Measurements from ENCODE around the gene FOXK1.

The FOXK1 gene

DNA sequence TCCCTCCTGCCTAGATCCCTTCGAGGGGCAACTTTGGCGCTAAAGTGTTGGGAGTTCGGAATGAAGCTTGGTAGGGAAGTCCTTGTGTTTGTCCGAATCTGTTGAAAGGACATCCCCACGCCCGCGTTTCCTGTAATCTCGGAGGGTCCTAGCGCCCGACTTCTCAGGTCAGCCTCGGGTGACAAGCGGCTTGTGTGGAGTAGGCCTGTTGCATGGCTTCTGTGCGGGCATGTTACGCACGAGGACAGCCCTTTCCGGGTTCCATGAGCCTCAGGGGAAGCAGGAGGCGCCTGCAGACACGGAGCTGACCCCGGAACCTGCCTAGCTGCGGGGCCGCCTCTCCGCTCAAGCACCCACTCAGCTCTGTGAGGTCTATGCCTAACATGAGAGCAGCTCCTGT is 64.9 kb downstream of the FOXK1 start:
- no peak for FAIRE-seq

DNA sequence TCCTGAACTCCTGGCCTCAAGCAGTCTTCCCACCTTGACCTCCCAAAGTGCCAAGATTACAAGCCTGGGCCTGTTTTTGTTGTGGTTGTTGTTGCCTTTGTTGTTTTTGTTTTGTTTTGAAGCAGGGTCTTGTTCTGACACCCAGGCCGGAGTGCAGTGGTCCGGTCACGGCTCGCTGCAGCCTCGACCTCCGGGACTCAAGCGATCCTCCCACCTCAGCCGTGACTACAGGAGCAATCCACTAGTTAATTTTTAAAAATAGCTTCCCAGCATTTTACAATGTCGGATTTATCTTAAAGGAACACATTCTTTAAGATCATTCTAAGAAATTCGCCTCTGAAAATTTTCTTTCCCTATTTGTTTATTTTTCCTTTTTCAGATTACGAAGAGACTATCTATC is 65.7 kb downstream of the FOXK1 start:
- FAIRE-seq: no peak

DNA sequence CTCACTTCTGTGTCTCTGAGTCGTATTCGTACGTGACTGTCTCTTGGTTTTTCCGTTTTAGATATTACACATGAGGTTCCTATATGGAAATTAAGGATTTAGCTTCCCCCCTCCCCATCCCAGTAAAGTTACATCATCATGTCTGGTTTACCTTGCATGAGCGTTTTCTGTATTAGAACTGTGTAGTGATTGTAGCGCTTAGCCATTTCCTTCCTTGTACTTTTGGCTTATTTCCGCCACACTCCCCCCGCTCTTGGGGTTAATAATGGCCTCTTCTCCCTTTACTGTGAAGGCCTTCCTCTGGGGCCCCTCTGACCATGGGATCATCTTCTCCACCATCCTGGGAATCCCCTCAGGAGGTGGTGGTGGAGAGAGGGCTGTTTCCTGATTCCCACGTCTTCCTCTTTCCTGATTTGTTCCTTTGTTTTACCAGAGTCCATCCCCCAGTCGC is 66.2 kb downstream of the FOXK1 start:
- FAIRE-seq: no peak

DNA sequence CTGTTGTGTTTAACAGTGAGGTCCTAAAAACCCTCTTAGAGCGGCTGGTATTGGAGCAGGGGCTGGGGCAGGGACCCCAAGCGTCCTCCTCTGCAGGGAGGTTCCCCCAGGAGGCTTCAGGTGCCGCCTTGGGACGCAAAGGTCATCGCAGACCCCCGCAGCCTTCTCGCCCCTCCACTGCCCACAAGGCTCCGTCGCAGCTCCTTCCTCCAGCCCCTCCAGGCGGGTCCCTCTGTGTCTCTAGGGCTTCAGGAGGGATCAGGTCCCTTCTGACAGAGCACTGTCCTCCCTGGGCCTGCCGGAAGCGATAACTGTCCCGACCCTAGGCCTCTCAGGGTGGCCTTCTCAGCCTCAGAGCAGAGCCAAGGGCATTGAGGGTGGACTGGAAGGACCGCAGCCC is 67.3 kb downstream of the FOXK1 start:
- FAIRE-seq: no peak

DNA sequence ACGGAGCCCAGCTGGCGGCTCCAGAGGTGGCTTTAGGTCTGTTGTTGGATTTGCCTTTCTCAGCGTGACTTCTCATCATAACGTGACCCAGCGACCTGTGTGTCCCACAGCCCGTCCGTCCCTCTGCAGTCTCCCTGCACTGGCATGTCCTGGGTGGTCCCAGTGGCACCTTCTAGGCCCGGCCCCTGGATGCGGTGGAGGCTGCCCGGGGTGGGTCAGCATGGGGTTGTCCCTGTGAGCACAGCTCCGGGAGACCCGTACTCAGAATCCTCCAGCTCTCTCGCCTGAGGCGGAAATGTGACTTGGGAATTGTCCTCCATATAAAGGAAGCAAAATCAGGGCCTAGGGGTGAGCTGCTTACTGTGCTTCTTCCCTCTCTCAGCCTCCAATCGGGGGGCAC is 67.7 kb downstream of the FOXK1 start:
- no peak for FAIRE-seq

DNA sequence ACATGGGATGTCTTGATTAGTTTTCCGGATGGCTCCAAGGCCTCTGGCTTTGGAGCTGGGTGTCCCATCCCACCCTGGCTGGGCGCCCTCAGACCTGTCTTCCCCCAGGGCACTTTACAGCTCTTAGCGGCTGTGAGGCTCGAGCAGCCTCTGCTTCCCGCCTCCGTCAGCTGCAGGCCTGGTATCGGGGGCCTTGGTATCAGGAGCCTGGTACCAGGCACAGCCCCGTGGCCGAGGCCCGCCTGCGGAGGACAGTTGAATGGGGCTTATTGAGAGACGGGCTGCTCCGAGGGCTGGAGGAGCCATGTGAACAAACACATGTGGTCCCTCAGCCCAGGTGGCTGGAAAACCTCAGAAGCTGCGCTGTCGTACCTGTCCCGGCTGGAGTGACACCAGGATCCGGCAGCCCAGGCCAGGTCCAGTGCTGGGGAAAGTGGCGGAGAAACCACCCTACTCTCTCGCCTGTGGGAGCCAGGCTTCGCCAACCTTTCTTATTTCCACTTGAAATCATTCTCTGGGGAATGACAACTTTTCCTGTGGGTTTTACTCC is 69.4 kb downstream of the FOXK1 start:
- no peak for FAIRE-seq

DNA sequence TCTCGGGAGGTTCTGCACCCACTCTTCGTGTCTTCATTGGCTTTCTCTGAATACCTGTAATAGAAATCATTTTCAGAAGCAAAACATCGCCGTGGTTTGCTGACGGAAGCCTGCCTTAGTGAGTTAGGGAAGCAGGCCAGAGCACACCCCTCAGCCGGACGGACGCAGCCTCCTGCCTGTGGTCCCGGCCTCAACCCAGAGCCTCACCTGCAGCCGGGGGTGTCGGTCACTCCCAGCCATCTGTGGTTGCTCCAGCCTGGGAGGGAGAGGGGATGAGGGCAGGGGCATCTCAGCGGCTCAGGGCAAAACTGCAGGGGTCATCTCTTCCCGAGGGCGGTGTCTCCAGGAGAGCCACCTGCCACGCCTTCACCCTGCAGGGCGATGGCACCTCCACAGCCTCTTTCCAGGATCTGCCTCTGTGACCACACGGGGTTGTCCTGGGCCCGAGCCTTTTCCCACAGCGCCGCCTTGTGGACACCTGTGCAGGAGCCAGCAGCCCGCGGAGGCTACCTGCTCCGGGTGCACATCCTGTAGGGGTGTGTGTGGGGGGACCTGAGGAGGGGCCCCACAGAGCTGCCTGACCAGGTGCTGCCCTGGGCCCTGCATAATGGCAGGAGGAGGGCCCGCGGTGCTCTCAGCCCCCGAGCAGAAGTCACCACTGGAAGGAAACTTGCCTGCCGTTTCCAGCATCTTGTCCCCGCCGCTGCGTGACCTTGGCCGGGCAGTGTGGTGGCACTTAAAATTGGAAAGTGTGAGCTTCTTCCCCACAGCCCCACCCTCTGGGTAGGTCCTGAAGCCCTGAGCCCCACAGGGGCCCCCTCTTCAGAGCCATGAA is 71.7 kb downstream of the FOXK1 start:
- FAIRE-seq: no peak

DNA sequence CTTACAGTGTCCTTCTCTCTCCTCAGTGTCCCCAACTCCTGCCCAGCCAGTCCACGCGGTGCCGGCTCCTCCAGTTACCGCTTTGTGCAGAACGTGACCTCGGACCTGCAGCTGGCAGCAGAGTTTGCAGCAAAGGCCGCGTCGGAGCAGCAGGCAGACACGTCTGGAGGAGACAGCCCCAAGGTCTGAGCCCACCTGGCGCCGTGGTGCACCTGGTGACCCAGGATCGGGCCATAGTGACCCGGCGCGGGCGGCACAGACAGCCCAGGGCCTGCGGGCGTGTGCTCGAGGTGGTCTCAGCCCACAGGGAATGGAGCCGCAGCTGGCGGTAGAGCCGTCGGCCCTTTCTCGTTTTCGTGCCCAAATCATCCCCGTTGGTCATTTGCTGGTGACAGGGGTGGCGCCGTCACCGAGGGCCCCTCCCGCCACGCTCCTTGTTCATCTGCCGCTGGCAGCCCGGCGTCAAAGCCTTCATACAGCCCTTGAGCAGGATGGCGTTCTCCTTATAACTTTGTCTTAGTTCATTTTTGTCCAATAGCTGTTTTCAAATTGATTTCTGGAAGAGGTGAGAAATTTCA is 72.4 kb downstream of the FOXK1 start:
- no peak for FAIRE-seq

DNA sequence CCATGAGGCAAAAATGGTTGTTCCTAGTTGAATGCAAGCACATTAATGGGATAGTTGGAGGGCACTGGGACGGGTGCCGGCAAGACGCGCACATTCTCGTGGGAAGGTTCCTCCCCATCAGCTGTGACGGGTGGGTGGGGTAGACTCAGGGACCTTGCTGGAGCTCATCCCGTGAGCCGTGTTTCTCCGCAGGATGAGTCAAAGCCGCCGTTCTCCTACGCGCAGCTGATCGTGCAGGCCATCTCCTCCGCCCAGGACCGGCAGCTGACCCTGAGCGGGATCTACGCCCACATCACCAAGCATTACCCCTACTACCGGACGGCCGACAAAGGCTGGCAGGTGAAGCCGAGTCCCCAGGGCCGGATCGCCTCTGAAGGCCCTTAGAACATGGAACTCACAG is 73.0 kb downstream of the FOXK1 start:
- FAIRE-seq: no peak

DNA sequence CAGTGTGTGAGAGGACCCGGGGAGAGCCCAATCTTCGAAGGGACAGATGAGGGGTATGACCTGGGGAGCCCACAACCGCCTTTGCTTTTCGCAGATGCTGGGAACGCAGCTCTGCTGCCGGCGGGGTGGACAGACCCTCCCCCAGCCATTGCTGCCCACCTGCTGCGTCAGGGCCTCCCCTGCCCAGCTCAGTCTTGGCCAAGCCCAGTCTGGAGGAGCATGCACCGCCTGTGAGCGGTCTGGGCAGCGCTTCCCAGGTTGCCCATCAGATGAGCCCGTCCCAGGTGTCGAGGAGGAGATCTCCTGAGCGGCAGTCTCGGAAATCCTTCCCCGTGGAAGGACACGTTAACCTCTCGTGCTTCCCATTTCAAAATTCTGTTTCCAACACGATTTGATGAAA is 76.0 kb downstream of the FOXK1 start:
- no peak for FAIRE-seq

DNA sequence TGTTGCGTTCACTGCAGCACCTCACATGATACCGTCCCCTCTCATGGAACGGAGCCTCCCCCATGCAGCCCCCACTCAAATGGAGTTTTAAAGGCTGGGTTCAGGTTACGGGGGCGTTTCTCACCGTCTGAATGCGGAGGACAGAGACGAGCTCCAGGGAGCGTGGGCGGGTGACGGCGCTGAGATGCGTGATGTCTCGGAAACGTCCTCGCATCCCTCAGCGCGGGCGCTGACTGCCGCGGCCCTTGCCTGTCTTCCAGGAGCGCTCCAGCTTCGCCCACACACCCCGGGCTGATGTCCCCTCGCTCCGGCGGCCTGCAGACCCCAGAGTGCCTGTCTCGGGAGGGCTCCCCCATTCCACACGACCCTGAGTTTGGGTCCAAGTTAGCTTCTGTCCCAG is 76.7 kb downstream of the FOXK1 start:
- no peak for FAIRE-seq

DNA sequence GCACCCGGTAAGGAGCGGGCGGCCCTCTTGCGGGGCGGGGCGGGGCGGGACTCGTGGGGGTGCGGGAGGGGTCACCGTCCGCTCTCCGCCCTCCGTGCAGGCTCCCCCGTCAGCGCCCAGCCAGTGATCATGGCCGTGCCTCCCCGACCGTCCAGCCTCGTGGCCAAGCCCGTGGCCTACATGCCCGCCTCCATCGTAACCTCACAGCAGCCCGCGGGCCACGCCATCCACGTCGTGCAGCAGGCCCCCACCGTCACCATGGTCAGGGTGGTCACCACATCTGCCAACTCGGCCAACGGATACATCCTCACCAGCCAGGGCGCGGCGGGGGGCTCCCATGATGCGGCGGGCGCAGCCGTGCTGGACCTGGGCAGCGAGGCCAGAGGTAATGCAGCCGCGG is 77.1 kb downstream of the FOXK1 start:
- FAIRE-seq: no peak

DNA sequence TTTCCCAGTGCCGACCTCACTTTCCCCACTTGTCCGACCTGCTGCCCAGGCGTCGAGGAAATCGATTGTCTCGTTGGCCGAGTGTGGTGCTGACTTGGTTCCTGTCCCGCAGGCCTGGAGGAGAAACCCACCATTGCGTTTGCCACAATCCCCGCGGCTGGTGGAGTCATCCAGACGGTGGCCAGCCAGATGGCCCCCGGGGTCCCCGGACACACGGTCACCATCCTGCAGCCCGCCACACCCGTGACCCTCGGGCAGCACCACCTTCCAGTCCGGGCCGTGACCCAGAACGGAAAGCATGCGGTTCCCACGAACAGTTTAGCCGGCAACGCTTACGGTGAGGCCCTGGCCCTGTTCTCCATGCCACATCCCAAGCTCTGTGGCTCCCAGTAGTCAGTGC is 78.9 kb downstream of the FOXK1 start:
- no peak for FAIRE-seq

DNA sequence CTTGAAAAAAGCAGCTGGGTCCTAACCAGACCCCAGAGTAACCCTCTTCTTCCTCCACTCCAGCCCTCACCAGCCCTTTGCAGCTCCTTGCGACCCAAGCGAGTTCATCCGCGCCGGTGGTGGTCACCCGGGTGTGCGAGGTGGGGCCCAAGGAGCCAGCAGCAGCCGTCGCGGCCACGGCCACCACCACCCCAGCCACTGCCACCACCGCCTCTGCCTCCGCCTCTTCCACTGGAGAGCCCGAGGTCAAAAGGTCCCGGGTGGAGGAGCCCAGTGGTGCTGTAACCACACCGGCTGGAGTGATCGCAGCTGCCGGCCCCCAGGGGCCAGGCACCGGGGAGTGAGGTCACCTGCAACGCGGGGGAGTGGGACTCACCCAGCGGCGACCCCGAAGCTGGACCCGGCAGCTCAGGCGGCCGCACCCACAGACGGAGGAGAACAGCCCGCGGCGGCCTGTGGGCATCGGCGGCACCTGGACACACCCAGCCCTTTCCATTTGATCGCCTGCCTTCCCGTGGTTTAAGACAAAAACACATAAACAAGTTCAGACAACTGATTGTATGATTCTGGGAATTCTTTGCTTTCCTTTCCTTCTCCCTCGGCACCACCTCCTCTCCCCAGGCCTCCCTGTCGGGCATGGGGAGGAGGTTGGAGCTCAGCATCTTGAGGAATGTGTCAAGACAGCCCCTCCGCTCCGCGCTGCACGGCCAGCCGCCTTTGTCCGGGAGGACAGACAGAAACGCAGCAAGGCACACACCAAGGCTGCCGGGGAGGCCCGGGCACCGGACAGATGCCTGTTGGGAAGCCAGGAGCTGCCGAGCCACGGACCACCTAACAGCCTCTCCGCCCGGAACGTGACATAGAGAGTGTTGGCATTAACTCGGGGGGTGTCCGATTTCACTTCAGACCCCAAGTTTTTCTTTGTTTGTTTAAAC is 80.3 kb downstream of the FOXK1 start:
- no peak for FAIRE-seq

DNA sequence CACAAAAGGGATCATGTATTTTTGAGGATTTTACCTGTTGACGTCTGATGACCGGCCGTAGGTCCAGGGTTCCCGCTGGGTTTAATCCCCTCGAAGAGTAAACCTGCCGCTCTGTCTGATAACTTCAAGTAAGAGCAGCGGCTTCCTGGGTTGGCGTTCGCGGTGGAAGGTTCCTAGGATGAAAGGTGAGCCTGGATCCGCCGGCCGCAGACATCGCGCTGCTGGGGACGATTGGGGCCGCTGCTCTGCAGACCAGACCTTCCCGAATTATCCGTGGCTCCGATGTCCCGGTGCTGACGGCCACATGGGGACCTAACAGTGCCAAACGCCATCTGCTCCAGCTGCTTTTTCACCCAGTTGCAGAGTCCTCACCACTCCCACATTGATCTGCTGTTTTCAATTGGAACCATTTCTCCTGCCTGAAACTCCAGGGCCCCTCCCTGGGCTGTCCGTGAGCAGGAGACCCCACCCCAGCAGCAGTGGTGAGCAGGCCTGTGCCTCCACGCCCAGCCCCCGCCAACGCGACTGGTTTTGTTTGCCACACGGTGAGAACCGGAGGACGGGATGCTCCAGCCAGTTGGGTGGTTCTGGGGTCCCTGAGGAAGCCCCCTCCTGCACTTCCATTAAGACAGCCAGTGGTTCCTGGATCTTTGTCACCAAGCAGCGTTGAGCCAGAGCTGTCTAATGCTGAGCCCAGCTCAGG is 81.1 kb downstream of the FOXK1 start:
- FAIRE-seq: no peak

DNA sequence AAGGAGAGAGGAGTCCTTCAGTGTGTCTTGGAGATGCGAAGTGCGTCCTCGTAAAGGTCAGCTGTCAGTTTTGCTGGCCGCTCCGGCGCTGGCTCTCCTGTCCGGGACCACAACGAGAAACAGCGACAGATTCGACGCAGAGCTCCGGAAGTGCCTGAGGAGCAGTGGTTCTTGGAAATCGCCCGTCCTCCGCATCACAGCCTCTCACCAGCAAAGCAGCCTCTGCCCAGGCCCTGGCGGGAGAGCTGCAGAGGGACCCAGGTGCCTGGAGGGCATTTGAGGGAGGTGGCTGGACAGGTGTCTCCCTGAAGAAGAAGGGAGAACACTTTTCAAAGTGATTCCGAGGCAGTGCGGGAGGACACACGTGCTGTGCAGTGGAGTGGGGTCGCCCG is 81.7 kb downstream of the FOXK1 start:
- FAIRE-seq: no peak

DNA sequence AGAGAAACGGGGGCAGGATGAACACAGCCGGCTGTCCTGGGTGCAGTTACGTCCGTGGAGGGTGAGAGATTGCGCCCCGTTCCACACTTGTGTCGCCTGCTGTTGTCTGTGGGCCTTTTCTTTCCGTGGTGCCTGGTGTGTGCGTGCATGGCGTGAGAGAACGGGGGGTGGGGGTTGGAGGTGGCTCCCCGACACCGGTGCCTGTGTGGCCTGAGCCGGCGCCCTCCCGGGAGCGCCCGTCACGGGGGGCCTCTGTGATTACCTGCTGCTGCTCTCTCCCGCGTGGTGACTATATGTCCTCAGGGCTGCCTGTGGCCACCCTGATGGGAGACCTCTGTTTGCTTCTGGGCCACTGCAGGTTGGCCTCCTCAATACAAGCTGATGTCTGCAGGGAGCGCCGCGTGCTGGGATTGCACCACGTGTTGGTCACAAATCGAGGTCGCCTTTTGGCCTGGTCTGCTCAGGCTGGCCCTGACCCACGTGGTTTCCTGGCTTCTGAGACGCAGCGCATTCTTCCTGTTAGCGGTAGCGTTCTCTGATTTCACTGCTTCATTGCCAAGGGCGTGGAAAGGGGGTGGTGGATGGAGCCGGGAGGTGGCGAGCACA is 82.4 kb downstream of the FOXK1 start:
- no peak for FAIRE-seq

DNA sequence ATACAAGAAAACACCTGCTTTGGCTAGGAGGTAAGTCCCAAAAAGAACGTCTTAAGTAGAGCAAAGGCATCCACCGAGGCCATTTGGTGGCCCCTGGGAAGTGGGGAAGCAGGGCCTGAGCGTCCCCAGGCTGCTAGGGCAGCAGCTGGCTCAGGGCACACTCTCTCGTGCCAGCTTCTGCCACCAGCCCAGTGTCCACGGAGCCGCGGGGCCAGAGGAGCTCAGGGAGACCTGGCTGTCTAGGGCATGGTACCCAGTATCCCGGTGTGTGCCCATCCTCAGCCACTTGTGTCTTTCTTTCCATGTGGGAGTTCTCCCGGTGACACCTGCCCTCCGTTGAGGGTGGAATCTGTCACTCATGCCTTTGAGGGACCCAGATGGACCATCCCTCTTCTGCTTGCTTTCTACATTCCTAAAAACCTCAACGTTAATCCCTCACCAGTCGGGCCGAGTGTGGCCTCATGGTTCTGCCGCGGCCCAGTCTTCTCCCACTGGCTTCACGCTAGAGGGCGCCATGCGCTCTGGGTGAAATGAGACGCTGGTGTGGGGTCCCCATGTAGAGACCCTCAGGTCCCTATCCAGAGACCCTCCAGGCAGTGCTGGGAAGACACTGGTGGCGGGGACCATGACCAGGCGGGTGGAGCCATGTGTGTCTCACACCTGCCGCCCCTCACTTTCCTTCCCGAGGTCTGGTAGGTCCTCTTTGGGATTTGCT is 83.8 kb downstream of the FOXK1 start:
- FAIRE-seq: no peak

DNA sequence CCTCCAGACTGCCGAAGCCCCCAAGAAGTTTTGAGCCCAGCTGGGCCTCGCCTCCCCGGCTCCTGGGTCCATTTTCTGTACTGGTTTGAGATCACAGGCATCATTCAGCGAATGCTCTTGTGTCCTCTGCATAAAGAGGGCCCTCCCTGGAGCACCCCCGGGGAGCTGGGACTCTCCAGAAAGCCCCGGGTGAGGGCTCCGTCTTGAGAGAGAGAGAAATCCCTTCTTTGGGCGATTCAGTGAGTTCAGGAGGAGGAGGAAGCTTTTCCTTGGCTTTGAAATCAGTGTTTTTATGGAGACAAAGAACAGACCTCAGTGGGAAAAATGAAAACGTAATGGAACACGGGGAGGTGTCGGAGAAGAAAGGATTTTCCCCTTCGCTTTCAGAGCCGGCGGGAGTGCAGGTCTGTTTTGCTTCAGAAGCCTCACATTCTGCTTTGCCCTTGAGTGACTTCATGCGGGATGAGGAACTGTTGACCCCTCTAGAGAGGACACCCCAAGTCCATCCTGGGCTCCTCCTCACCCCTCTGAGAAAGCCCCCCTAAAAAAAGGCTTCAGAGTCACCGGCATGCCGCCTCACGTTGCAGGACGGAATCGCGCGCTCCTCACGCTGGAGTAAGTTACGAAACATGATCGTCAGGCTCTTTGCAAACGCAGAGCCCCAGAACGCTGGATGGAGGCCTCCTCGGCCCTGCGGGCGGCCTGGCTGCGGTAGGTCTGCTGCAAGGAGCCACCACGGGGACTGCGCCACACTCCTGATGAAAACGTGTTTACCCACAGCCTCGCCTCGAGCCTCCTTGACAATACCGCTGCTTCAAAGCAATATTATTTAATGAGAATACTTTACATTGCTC is 84.8 kb downstream of the FOXK1 start:
- no peak for FAIRE-seq
